Erythroblast (primary cell): ENCODE results near the gene TTC7B.

Source experiments
- GATA1 ChIP-seq: IDR thresholded peaks from 2 replicates; pipeline ENCODE4 v1.6.1; 2011; ENCODE audit warnings: low read depth, mild to moderate bottlenecking, control low read depth, low read length, moderate library complexity
- POLR2A ChIP-seq: IDR thresholded peaks from 2 replicates; pipeline ENCODE4 v1.6.1; 2011; ENCODE audit warnings: mild to moderate bottlenecking, low read length

DNA sequence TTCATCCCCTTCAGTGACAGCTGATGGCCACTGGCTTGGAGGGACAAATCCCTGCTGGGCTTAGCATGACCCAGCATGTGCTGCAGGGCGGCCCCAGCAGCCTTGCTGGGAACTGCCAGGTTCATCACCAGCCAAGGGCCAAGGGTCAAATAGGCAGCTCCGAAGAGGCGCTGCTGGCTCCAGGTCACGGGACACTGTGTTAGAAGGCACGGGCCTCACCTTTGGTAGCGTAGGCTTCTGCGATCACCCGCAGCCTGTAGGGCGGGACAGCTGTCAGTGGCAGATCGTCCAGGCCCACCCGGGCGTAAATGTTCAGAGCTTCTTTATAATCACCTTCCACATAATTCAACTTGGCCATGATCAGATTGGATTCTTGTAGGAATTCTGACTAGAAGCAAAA lies 35.7 kb downstream of the TTC7B start:
- no peak for TF ChIP-seq POLR2A
- TF ChIP-seq GATA1, result no peak
